Right atrium auricular region (tissue), 2 donors: ENCODE measurements around the gene BARD1. TPM values are rescaled to one million over a fixed set of nuclear protein-coding genes. Genes with fewer than 3 reads are reported as not detected.
"Not testable (repeated sequence)": the region's sequence is repeated elsewhere in the genome, so short reads cannot be mapped to it uniquely, and the experiment has no call there.

Source experiments
- DNase-seq: peaks from one replicate; pipeline ENCODE4 v3.0.0-alpha.2; 2019; ENCODE audit warnings: low spot score
- H3K27ac ChIP-seq, 2 donors: fragments of 200-600 bp; sonication (generic); 1 replicate in 1 of 2; 2 replicates in 1 of 2; pipeline ENCODE4 v1.5.1; 2016 to 2019
- H3K27me3 ChIP-seq, 2 donors: fragments of 200-600 bp; sonication (generic); one replicate each; pipeline versions ENCODE4 v1.5.1 to v1.6.0; 2017 to 2019
- H3K36me3 ChIP-seq: fragments of 200-600 bp; sonication (generic); one replicate; pipeline ENCODE4 v1.5.1; 2016
- H3K4me1 ChIP-seq, 2 donors: fragments of 200-600 bp; sonication (generic); one replicate each; pipeline versions ENCODE4 v1.5.1 to v1.6.0; 2017 to 2019
- H3K4me3 ChIP-seq, 2 donors: fragments of 200-600 bp; sonication (generic); 1 replicate in 1 of 2; 2 replicates in 1 of 2; pipeline ENCODE4 v1.5.1; 2017 to 2019; ENCODE audit warnings: mild to moderate bottlenecking in 1 of 2, moderate library complexity in 1 of 2
- H3K9me3 ChIP-seq, 2 donors: fragments of 200-600 bp; sonication (generic); one replicate each; pipeline ENCODE4 v1.5.1; 2019
- CTCF ChIP-seq, 2 donors: fragments of 200-600 bp; sonication (generic); IDR thresholded peaks; one replicate each; pipeline ENCODE4 v1.5.1; 2019; ENCODE audit warnings: antibody characterized with exemption in 2 of 2
- total RNA-seq, 2 donors: library from RNA; depleted of rRNA; stranded (reverse); fragments of >200 nt; gene quantifications; one replicate each; pipeline ENCODE4 v1.1.0, GENCODE V29; 2016

BARD1 gene
- total RNA-seq, 2 donors from 2014 or later: 13.5 to 15.7 TPM

GRCh38 chr2:214807653-214808052 is 1.8 kb downstream of the BARD1 start:
- peak overlapping the region; percentile 57 to 81 for H3K4me3 ChIP-seq
- no peak for TF ChIP-seq CTCF (IDR thresholded peaks at IDR 0.05)
- H3K9me3 ChIP-seq: no peaks in the 10 kb centered on the region
- peak overlapping the region; percentile 95 to 97 for H3K27ac ChIP-seq
- no peak for DNase-seq
- H3K4me1 ChIP-seq: peaks cover 0 to 24% of the 10 kb centered on the region in 2 donors
- H3K36me3 ChIP-seq: no peaks in the 10 kb centered on the region
- H3K27me3 ChIP-seq: no peaks in the 10 kb centered on the region

GRCh38 chr2:214801768-214802397 is 7.6 kb downstream of the BARD1 start:
- Histone ChIP-seq H3K27ac (no peak overlapping the region), H3K4me3 (no peak overlapping the region), H3K36me3 (no peaks in the 10 kb centered on the region), H3K9me3 (no peaks in the 10 kb centered on the region), H3K27me3 (no peaks in the 10 kb centered on the region), H3K4me1 (peaks cover 0 to 9% of the 10 kb centered on the region in 2 donors)
- DNase-seq: no peak
- TF ChIP-seq CTCF (IDR thresholded peaks at IDR 0.05): no peak

GRCh38 chr2:214801068-214801467 is 8.4 kb downstream of the BARD1 start:
- Histone ChIP-seq H3K4me1 (peaks cover 0 to 4% of the 10 kb centered on the region in 2 donors), H3K9me3 (no peaks in the 10 kb centered on the region), H3K4me3 (no peak overlapping the region), H3K27ac (no peak overlapping the region), H3K36me3 (no peaks in the 10 kb centered on the region), H3K27me3 (no peaks in the 10 kb centered on the region)
- no peak for TF ChIP-seq CTCF (IDR thresholded peaks at IDR 0.05)
- DNase-seq: no peak

GRCh38 chr2:214800180-214800579 is 9.3 kb downstream of the BARD1 start:
- H3K9me3 ChIP-seq: no peaks in the 10 kb centered on the region
- H3K36me3 ChIP-seq: no peaks in the 10 kb centered on the region
- no peaks in the 10 kb centered on the region for H3K4me1 ChIP-seq
- no peaks in the 10 kb centered on the region for H3K27me3 ChIP-seq
- DNase-seq: no peak
- no peak overlapping the region for H3K27ac ChIP-seq
- TF ChIP-seq CTCF (IDR thresholded peaks at IDR 0.05): no peak
- H3K4me3 ChIP-seq: no peak overlapping the region

GRCh38 chr2:214796911-214797310 is 12.6 kb downstream of the BARD1 start:
- Histone ChIP-seq H3K4me3 (no peak overlapping the region), H3K36me3 (no peaks in the 10 kb centered on the region), H3K4me1 (no peaks in the 10 kb centered on the region), H3K27me3 (no peaks in the 10 kb centered on the region), H3K27ac (no peak overlapping the region), H3K9me3 (no peaks in the 10 kb centered on the region)
- TF ChIP-seq CTCF (IDR thresholded peaks at IDR 0.05): no peak
- DNase-seq: no peak

GRCh38 chr2:214783181-214783580 is 26.3 kb downstream of the BARD1 start:
- not testable (repeated sequence) for H3K27ac ChIP-seq, H3K4me1 ChIP-seq, H3K27me3 ChIP-seq, H3K4me3 ChIP-seq, DNase-seq
- peaks cover 0 to 13% of the 10 kb centered on the region in 2 donors for H3K9me3 ChIP-seq
- peaks cover 20% of the 10 kb centered on the region for H3K36me3 ChIP-seq
